GM21360 (cell line): Measurements from ENCODE around the gene FGF22.

Experiments
- ATAC-seq: cut with Tn5 transposase; IDR thresholded peaks from one replicate; pipeline ENCODE4 v1.9.1; 2021; ENCODE audit warnings: mild to moderate bottlenecking, moderate library complexity; ENCODE audit not compliant: unreplicated experiment

FGF22 gene

GRCh38 chr19:641702-642101, 2.0 kb downstream of the FGF22 start:
- ATAC-seq = no peak

GRCh38 chr19:642767-643727, 3.4 kb downstream of the FGF22 start:
- no peak for ATAC-seq

- ATAC-seq = no peak
Measured at GRCh38 chr19:643736-644135, 4.1 kb downstream of the FGF22 start.

GRCh38 chr19:644363-644762, 4.7 kb downstream of the FGF22 start:
- no peak for ATAC-seq

- no peak for ATAC-seq
Measured at GRCh38 chr19:644789-645188, 5.1 kb downstream of the FGF22 start.

GRCh38 chr19:645912-646778, 6.5 kb downstream of the FGF22 start:
- ATAC-seq = no peak

GRCh38 chr19:646779-647565, 7.3 kb downstream of the FGF22 start:
- ATAC-seq = no peak

- ATAC-seq = no peak
Measured at GRCh38 chr19:647566-648284, 8.0 kb downstream of the FGF22 start.

GRCh38 chr19:648305-648704, 8.6 kb downstream of the FGF22 start:
- ATAC-seq = no peak

- ATAC-seq = no peak
Measured at GRCh38 chr19:648904-649801, 9.5 kb downstream of the FGF22 start.

- no peak for ATAC-seq
Measured at GRCh38 chr19:650121-650520, 10.4 kb downstream of the FGF22 start.

GRCh38 chr19:651114-651818, 11.6 kb downstream of the FGF22 start:
- ATAC-seq = no peak

GRCh38 chr19:651991-652390, 12.3 kb downstream of the FGF22 start:
- ATAC-seq = no peak

- no peak for ATAC-seq
Measured at GRCh38 chr19:652467-653389, 13.0 kb downstream of the FGF22 start.

GRCh38 chr19:653425-653824, 13.7 kb downstream of the FGF22 start:
- no peak for ATAC-seq

- no peak for ATAC-seq
Measured at GRCh38 chr19:655691-656090, 16.0 kb downstream of the FGF22 start.

GRCh38 chr19:656751-657559, 17.3 kb downstream of the FGF22 start:
- ATAC-seq = no peak
